Superior temporal gyrus (tissue), 1 donor: ENCODE measurements around the gene TBC1D5.
"Not testable (repeated sequence)": the region's sequence is repeated elsewhere in the genome, so short reads cannot be mapped to it uniquely, and the experiment has no call there.

Experiments used
- DNase-seq: peaks from one replicate; pipeline ENCODE4 v3.0.0-alpha.2; 2016; ENCODE audit errors: extremely low spot score

The TBC1D5 gene

GRCh38 chr3:17411157-17411877 is 331.1 kb downstream of the TBC1D5 start:
- no peak for DNase-seq

- no peak for DNase-seq
Observed at GRCh38 chr3:17407576-17407975, 334.9 kb downstream of the TBC1D5 start.

- no peak for DNase-seq
Observed at GRCh38 chr3:17404548-17404947, 337.9 kb downstream of the TBC1D5 start.

GRCh38 chr3:17402442-17402841 is 340.0 kb downstream of the TBC1D5 start:
- DNase-seq = no peak

GRCh38 chr3:17401912-17402311 is 340.5 kb downstream of the TBC1D5 start:
- DNase-seq = no peak

- no peak for DNase-seq
Observed at GRCh38 chr3:17399586-17399985, 342.8 kb downstream of the TBC1D5 start.

GRCh38 chr3:17398959-17399551 is 343.4 kb downstream of the TBC1D5 start:
- no peak for DNase-seq

- DNase-seq = no peak
Observed at GRCh38 chr3:17396036-17396435, 346.4 kb downstream of the TBC1D5 start.

- no peak for DNase-seq
Observed at GRCh38 chr3:17394541-17395155, 347.8 kb downstream of the TBC1D5 start.

GRCh38 chr3:17392516-17392915 is 349.9 kb downstream of the TBC1D5 start:
- not testable (repeated sequence) for DNase-seq

- no peak for DNase-seq
Observed at GRCh38 chr3:17390785-17391184, 351.6 kb downstream of the TBC1D5 start.

GRCh38 chr3:17387108-17387507 is 355.3 kb downstream of the TBC1D5 start:
- no peak for DNase-seq

- no peak for DNase-seq
Observed at GRCh38 chr3:17386432-17386831, 356.0 kb downstream of the TBC1D5 start.

- no peak for DNase-seq
Observed at GRCh38 chr3:17384567-17385296, 357.7 kb downstream of the TBC1D5 start.

GRCh38 chr3:17373304-17373703 is 369.1 kb downstream of the TBC1D5 start:
- no peak for DNase-seq

GRCh38 chr3:17372362-17373210 is 369.8 kb downstream of the TBC1D5 start:
- no peak for DNase-seq

GRCh38 chr3:17369973-17370372 is 372.5 kb downstream of the TBC1D5 start:
- DNase-seq = no peak

- DNase-seq = no peak
Observed at GRCh38 chr3:17367171-17367570, 375.3 kb downstream of the TBC1D5 start.

GRCh38 chr3:17360991-17361390 is 381.4 kb downstream of the TBC1D5 start:
- DNase-seq = no peak

- DNase-seq = no peak
Observed at GRCh38 chr3:17359911-17360310, 382.5 kb downstream of the TBC1D5 start.

GRCh38 chr3:17357035-17357710 is 385.3 kb downstream of the TBC1D5 start:
- DNase-seq = no peak
